Activated T-cell treated with anti-CD3 and anti-CD28 coated beads, Interleukin-2, amount 50 U/mL, for 48 hours (primary cell): ENCODE measurements around the gene DDC.
"Not testable (repeated sequence)": the region's sequence is repeated elsewhere in the genome, so short reads cannot be mapped to it uniquely, and the experiment has no call there.

Experiments used
- DNase-seq, 2 experiments: peaks; one replicate each; pipeline ENCODE4 v3.0.0-alpha.2; 2020

DDC gene

GRCh38 chr7:50554431-50555322 lies 10.5 kb downstream of the DDC start:
- no peak for DNase-seq

- DNase-seq, result no peak
Observed at GRCh38 chr7:50553973-50554372, 11.2 kb downstream of the DDC start.

- DNase-seq, result no peak
Observed at GRCh38 chr7:50552921-50553320, 12.3 kb downstream of the DDC start.

- DNase-seq, result no peak
Observed at GRCh38 chr7:50552139-50552538, 13.1 kb downstream of the DDC start.

- not testable (repeated sequence) for DNase-seq
Observed at GRCh38 chr7:50545613-50546012, 19.6 kb downstream of the DDC start.

- DNase-seq, result no peak
Observed at GRCh38 chr7:50544992-50545391, 20.2 kb downstream of the DDC start.

- DNase-seq, result no peak
Observed at GRCh38 chr7:50543776-50544442, 21.3 kb downstream of the DDC start.

GRCh38 chr7:50542132-50542531 lies 23.1 kb downstream of the DDC start:
- DNase-seq, result no peak

- DNase-seq, result no peak
Observed at GRCh38 chr7:50540785-50541579, 24.2 kb downstream of the DDC start.

GRCh38 chr7:50539725-50540124 lies 25.5 kb downstream of the DDC start:
- no peak for DNase-seq

- DNase-seq, result no peak
Observed at GRCh38 chr7:50538478-50538877, 26.7 kb downstream of the DDC start.

GRCh38 chr7:50537417-50537816 lies 27.8 kb downstream of the DDC start:
- no peak for DNase-seq

GRCh38 chr7:50535291-50535711 lies 29.9 kb downstream of the DDC start:
- not testable (repeated sequence) for DNase-seq

GRCh38 chr7:50534690-50535290 lies 30.4 kb downstream of the DDC start:
- DNase-seq, result peak; percentile 29 to 35

- DNase-seq, result no peak
Observed at GRCh38 chr7:50533866-50534265, 31.3 kb downstream of the DDC start.

GRCh38 chr7:50531928-50532327 lies 33.3 kb downstream of the DDC start:
- peak in 1 of 2 experiments; percentile 36 for DNase-seq

- peak; percentile 32 to 38 for DNase-seq
Observed at GRCh38 chr7:50531401-50531911, 33.7 kb downstream of the DDC start.

GRCh38 chr7:50530766-50531165 lies 34.4 kb downstream of the DDC start:
- no peak for DNase-seq

- DNase-seq, result no peak
Observed at GRCh38 chr7:50529093-50529862, 35.9 kb downstream of the DDC start.

- no peak for DNase-seq
Observed at GRCh38 chr7:50528266-50529092, 36.7 kb downstream of the DDC start.

GRCh38 chr7:50519350-50519749 lies 45.9 kb downstream of the DDC start:
- not testable (repeated sequence) for DNase-seq
